ENCODE measurements around the gene SPAG16. TPM values are rescaled to one million over a fixed set of nuclear protein-coding genes. Genes with fewer than 3 reads are reported as not detected.

SPAG16 gene
- total RNA-seq, 1 experiment from 2014 or later = 17.3 TPM

DNA sequence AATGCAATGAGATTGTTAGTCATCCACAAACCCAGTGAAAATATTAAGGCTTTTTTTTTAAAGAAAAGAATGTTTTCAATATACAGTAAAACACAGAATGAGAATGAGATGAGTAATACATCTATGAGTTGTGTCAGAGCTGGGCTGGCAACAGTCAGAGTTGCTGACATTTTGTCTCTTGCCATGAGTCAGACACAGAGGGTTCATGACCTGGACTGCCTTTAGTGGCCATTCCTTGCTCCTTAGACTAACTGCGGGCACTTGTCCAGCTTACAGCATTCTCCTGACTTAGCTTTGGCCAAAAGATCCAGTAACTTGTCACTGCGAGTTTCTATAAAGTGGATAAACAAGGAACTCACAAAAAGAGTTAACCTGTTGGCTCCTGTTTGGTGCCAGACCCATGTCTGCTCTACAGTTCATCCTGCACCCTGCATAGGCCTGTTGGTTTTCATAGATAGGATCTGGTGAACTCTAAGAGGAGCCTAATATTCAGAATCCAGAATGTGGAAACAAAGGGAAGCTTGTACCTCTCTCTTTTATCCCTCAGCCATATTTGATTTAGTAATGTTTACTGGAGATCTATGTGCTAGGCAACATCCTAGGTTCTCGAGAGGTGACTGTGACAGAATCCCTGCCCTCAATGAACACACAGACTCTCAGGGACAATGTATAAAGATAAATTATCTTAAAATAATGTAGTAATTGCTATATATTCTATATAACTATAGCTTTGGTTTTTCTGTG is 735.1 kb downstream of the SPAG16 start:
- Mint-ChIP-seq H3K9me3 (no peaks in the 10 kb centered on the region; a peak in 1 of 5 replicates), H3K27ac (no peak overlapping the region), H3K36me3 (ENCODE audit: insufficient read depth in 1 of 3, low read depth in 3 of 3) (no peaks in the 10 kb centered on the region), H3K4me3 (no peak overlapping the region), H3K4me1 (no peaks in the 10 kb centered on the region), H3K27me3 (ENCODE audit: low read depth) (no peaks in the 10 kb centered on the region)
- no peak overlapping the region for H2BK12ac ChIP-seq (ENCODE audit: insufficient read length, low read depth, low read length)
- no peaks in the 10 kb centered on the region for H3K27me3 ChIP-seq (ENCODE audit: insufficient read depth, low read length)
- no peak overlapping the region for H2BK120ac ChIP-seq (ENCODE audit: low read depth, low read length, poor library complexity, severe bottlenecking)
- H3K9ac ChIP-seq (ENCODE audit: extremely low read depth, insufficient read length, low read length) = no peak overlapping the region
- no peak overlapping the region for H3K27ac ChIP-seq (ENCODE audit: insufficient read length, low read depth, low read length)
- WGBS (ENCODE audit: extremely low coverage, insufficient read length, low lambda C conversion rate) = no CpG with 5 or more reads among the region's 3 CpGs
- H4K91ac ChIP-seq (ENCODE audit: insufficient read length, low read depth, low read length) = no peak overlapping the region
- H4K8ac ChIP-seq (replicated peaks; ENCODE audit: insufficient read length, low read depth, low read length) = no peak overlapping the region
- no peak overlapping the region for H3K56ac ChIP-seq (ENCODE audit: insufficient read length, low read depth, low read length)
- no peak overlapping the region for H3K18ac ChIP-seq (ENCODE audit: insufficient read length, low read depth, low read length)
- H3K4me1 ChIP-seq (ENCODE audit: insufficient read depth, low read length) = no peaks in the 10 kb centered on the region; the same call in 1 of the 2 replicates
- H3T11ph ChIP-seq (ENCODE audit: low read length) = no peak overlapping the region
- H2BK15ac ChIP-seq (ENCODE audit: low read depth, low read length) = no peak overlapping the region
- H3K79me2 ChIP-seq (ENCODE audit: insufficient read depth, low read length) = no peaks in the 10 kb centered on the region
- H2BK20ac ChIP-seq (ENCODE audit: low read depth, low read length, poor library complexity, severe bottlenecking) = no peak overlapping the region
- H3K14ac ChIP-seq (ENCODE audit: insufficient read depth, low read length) = no peak overlapping the region
- H3K23me2 ChIP-seq (ENCODE audit: insufficient read length, low read depth, low read length, poor library complexity, severe bottlenecking) = no peaks in the 10 kb centered on the region
- no peak overlapping the region for H4K5ac ChIP-seq (ENCODE audit: insufficient read length, low read depth, low read length)
- H3K79me1 ChIP-seq (ENCODE audit: insufficient read depth, low read depth, low read length, poor library complexity, severe bottlenecking) = no peaks in the 10 kb centered on the region
- H4K20me1 ChIP-seq (ENCODE audit: control insufficient read depth, insufficient read depth, insufficient read length) = no peaks in the 10 kb centered on the region
- H2AK5ac ChIP-seq (ENCODE audit: insufficient read length, low read length) = no peak overlapping the region
- DNase-seq = no peak
- no peak overlapping the region for H2AFZ ChIP-seq (ENCODE audit: low read length)
- no peak overlapping the region for H2BK5ac ChIP-seq (ENCODE audit: insufficient read length, low read length)
- TF ChIP-seq, protein P1, sequence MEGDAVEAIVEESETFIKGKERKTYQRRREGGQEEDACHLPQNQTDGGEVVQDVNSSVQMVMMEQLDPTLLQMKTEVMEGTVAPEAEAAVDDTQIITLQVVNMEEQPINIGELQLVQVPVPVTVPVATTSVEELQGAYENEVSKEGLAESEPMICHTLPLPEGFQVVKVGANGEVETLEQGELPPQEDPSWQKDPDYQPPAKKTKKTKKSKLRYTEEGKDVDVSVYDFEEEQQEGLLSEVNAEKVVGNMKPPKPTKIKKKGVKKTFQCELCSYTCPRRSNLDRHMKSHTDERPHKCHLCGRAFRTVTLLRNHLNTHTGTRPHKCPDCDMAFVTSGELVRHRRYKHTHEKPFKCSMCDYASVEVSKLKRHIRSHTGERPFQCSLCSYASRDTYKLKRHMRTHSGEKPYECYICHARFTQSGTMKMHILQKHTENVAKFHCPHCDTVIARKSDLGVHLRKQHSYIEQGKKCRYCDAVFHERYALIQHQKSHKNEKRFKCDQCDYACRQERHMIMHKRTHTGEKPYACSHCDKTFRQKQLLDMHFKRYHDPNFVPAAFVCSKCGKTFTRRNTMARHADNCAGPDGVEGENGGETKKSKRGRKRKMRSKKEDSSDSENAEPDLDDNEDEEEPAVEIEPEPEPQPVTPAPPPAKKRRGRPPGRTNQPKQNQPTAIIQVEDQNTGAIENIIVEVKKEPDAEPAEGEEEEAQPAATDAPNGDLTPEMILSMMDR (conservative IDR thresholded peaks at IDR 0.05) = no peak
- no peak overlapping the region for H3K23ac ChIP-seq (ENCODE audit: insufficient read length, low read depth, low read length)
- no peaks in the 10 kb centered on the region for H3K9me3 ChIP-seq (ENCODE audit: control insufficient read depth, low read depth, low read length)
- H3K4me2 ChIP-seq (ENCODE audit: insufficient read depth, insufficient read length, low read length) = no peak overlapping the region
- H3K4ac ChIP-seq (ENCODE audit: low read depth, low read length) = no peak overlapping the region

Measured in H9 (cell line).